ENCODE data around the gene KLF15.

DNA sequence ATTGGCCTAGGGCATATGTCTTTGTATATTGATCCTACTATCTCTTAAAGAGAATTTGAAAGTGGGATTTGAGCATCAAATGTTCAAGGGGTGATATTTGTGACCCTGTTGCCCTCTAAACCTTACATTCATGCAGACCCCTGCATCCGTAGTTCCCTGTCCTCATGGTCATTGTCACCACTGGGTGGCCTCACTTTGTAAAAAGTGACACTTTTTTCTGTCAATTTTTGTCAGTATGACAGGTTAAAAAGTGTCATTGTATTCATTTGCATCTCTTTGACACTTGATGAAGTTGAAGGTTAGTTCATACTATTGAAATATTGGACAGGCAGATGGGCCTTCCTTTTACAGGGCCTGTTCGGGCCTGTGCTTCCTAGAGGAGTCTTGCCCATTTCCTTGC, 12.3 kb upstream of the KLF15 start:
- TF ChIP-seq, protein P1, sequence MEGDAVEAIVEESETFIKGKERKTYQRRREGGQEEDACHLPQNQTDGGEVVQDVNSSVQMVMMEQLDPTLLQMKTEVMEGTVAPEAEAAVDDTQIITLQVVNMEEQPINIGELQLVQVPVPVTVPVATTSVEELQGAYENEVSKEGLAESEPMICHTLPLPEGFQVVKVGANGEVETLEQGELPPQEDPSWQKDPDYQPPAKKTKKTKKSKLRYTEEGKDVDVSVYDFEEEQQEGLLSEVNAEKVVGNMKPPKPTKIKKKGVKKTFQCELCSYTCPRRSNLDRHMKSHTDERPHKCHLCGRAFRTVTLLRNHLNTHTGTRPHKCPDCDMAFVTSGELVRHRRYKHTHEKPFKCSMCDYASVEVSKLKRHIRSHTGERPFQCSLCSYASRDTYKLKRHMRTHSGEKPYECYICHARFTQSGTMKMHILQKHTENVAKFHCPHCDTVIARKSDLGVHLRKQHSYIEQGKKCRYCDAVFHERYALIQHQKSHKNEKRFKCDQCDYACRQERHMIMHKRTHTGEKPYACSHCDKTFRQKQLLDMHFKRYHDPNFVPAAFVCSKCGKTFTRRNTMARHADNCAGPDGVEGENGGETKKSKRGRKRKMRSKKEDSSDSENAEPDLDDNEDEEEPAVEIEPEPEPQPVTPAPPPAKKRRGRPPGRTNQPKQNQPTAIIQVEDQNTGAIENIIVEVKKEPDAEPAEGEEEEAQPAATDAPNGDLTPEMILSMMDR (conservative IDR thresholded peaks at IDR 0.05; ENCODE audit: low read depth, low read length) = no peak
- TF ChIP-seq POLR2A (IDR thresholded peaks at IDR 0.05; ENCODE audit: low read depth, low read length) = no peak
- no peak for TF ChIP-seq RFX5 (IDR thresholded peaks at IDR 0.05; ENCODE audit: low read depth, low read length)
- TF ChIP-seq CEBPB (IDR thresholded peaks at IDR 0.05; ENCODE audit: low read depth, low read length) = no peak
- TF ChIP-seq, protein P2, sequence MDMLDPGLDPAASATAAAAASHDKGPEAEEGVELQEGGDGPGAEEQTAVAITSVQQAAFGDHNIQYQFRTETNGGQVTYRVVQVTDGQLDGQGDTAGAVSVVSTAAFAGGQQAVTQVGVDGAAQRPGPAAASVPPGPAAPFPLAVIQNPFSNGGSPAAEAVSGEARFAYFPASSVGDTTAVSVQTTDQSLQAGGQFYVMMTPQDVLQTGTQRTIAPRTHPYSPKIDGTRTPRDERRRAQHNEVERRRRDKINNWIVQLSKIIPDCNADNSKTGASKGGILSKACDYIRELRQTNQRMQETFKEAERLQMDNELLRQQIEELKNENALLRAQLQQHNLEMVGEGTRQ (IDR thresholded peaks at IDR 0.05; ENCODE audit: low read depth, low read length) = no peak
- no peak for TF ChIP-seq SMC3 (IDR thresholded peaks at IDR 0.05; ENCODE audit: low read depth, low read length)
- TF ChIP-seq MAZ (IDR thresholded peaks at IDR 0.05; ENCODE audit: borderline replicate concordance, low read depth, low read length) = no peak
- no peak for TF ChIP-seq RCOR1 (IDR thresholded peaks at IDR 0.05; ENCODE audit: insufficient replicate concordance, low read length)
- no peak for TF ChIP-seq RAD21 (IDR thresholded peaks at IDR 0.05; ENCODE audit: low read length)
- TF ChIP-seq CHD1 (IDR thresholded peaks at IDR 0.05; ENCODE audit: low read depth, low read length) = no peak
- TF ChIP-seq MAFK (IDR thresholded peaks at IDR 0.05; ENCODE audit: low read depth, low read length) = no peak
- TF ChIP-seq FOS (IDR thresholded peaks at IDR 0.05; ENCODE audit: low read depth, low read length) = no peak
- no peak for TF ChIP-seq BHLHE40 (IDR thresholded peaks at IDR 0.05; ENCODE audit: low read depth, low read length)
